HG03039 (cell line): Measurements from ENCODE around the gene KCTD7.
"Not testable (repeated sequence)": the region's sequence is repeated elsewhere in the genome, so short reads cannot be mapped to it uniquely, and the experiment has no call there.

Experiments
- ATAC-seq: cut with Tn5 transposase; IDR thresholded peaks from one replicate; pipeline ENCODE4 v1.9.1; 2021; ENCODE audit warnings: mild to moderate bottlenecking, moderate library complexity; ENCODE audit not compliant: unreplicated experiment

Gene KCTD7

DNA sequence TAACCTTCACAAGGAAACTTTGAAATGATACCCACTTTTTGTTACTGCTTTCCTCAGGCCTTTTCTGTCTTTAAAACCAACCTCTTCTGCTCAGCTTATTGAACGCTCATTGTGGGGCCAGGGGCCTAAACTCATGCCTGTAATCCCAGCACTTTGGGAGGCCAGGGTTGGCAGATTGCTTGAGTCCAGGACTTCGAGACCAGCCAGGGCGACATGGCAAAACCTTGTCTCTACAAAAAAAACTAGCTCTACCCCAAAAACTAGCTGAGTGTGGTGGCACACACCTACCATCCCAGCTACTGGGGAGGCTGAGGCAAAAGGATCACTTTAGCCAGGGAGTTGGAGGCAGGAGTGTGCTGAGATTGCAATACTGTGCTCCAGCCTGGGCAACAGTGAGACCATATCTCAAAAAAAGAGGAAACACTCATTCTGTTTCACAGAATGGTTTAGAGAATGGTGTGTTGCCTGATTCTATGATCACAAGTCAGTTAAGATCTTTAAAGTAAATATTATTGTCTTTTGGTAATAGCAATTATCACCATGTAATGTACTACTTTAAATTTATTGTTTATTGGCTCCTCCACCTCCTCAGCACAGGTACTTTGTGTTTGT, 51.1 kb downstream of the KCTD7 start:
- no peak for ATAC-seq

- ATAC-seq: peak; percentile 87
These were observed 53.0 kb downstream of the KCTD7 start for GRCh38 chr7:66681491-66682349.

DNA sequence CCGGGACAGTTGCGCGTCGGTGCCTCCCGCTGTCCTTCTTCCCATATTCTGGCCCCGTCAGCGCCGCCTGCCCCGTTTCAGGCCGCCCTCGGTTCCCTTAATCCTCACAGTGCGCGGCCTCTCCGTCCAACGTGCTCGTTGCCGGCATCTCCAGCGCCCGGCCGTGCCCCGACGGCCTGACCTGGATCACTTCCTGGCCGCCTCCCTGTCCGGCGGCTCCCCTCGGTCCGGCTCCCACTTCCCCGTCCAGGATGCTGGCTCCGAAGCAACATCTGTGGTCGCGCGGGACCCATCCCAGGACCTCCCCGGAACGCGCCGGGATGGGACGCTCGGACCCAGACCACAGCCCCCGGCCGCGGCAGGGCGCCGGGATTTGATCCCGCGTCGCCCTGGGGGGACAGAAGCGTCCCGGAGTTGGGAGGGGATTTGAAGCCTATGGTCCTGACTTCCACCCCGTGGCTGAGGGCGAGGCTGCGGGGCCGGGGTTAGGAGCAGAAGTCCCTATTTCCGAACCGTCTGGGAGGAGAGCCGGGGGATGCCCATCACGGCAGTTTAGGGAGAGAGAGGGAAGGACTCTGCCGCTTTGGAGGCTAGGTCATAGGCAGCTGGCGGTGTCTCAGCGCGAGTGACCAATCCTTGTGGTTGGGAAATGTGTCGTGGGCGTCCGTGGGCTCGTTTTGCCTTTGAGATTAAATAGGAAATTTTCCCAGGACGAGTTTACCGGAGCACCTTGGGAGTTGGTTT, 53.8 kb downstream of the KCTD7 start:
- peak; percentile 19 for ATAC-seq

DNA sequence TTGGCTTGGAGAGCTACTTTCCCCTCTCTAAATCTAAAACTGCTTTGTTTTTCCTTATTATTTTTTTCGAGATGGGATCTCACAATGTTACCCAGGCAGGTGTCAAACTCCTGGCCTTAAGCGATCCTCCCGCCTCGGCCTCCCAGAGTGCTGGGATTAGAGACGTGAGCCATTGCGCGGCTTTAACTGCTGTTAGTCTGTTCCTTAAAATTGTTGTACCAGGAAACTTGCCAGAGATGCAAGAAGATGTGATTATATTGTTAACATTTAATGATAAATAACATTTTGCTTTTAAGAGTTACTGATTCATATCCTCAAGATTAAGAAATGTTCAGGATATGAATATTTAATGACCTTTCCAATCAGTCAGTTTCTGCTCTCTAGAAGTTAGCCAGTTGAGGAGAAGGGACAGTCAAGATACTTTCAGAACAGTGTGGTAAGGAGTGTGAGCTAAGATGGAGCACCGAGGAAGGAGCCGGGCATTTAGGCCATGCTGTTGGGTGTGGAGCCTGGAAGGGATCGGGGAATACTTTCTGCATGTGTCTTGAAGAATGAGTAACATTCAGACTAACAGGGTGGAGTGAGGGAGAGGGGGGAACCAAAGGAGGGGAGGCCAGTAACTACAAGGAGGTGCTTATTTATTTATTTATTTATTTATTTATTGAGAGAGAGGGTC, 54.6 kb downstream of the KCTD7 start:
- ATAC-seq: not testable (repeated sequence)

DNA sequence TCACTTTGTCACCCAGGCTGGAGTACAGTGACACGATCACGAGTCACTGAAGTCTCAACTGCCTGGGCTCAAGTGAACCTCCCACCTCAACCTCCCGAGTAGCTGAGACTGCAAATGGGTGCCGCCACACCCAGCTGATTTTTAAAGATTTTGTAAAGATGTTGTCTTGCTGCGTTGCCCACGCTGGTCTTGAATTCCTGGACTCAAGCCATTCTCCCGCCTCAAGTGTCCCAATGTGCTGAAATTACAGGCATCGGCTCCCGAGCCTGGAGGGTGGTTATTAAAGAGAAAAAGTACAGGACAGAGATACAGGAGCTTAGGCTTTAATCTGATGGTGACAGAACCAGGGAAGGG, 55.1 kb downstream of the KCTD7 start:
- no peak for ATAC-seq

DNA sequence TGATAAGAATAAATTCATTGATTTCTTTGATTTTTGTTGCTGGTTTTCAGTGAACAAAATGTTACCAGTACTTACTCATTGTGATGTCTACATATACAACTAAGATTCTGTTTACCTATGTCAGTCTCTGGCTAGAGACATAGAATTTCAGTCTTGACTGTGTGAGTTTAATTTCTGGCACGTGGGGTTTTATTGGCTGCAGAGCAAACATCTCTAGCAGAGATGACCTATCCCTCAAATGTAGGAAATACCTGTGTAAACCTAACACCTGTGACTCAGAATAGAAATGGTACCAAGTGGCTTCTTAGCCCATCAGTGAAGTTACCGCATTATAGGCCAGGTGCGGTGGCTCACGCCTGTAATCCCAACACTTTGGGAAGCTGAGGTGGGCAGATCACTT, 57.0 kb downstream of the KCTD7 start:
- ATAC-seq: not testable (repeated sequence)

GRCh38 chr7:66687186-66687585, 58.5 kb downstream of the KCTD7 start:
- ATAC-seq: no peak

GRCh38 chr7:66687672-66688071, 59.0 kb downstream of the KCTD7 start:
- ATAC-seq: not testable (repeated sequence)

- ATAC-seq: no peak
These were observed 60.4 kb downstream of the KCTD7 start for GRCh38 chr7:66689081-66689480.

GRCh38 chr7:66693331-66693730, 64.7 kb downstream of the KCTD7 start:
- ATAC-seq: no peak
